Measurements from ENCODE around the gene TRAPPC3L.

Gene TRAPPC3L

DNA sequence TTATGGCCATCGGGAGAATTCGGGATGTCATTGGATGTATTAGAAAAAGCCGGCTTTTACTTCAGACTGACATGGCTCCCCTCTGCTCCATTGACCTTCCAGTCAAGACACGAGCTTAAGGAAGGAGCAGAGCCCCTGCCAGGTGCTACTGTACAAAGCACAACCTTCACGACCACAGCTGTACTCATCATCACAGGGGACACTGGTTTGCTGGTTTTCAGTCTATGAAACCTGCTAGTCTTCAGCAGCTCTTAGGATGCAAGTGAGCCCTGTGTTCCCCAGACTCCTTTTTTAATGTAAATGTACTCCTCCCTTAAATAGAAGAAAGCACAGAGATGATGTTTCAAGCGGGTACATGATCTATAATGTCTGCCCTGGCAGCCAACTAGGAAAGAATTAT lies 1.9 kb upstream of the TRAPPC3L start:
- ATAC-seq, result no peak
- TF ChIP-seq CSDC2 (CRISPR knock-in tag; IDR thresholded peaks at IDR 0.05) (no peak), ARNTL (CRISPR knock-in tag; IDR thresholded peaks at IDR 0.05; ENCODE audit: borderline replicate concordance, low read depth) (no peak), TOX (CRISPR knock-in tag; IDR thresholded peaks at IDR 0.05; ENCODE audit: borderline replicate concordance) (no peak), GLIS3 (CRISPR knock-in tag; IDR thresholded peaks at IDR 0.05) (no peak), ZNF8 (CRISPR knock-in tag; IDR thresholded peaks at IDR 0.05) (no peak), ZFP3 (CRISPR knock-in tag; IDR thresholded peaks at IDR 0.05) (no peak), ZFP30 (CRISPR knock-in tag; IDR thresholded peaks at IDR 0.05) (no peak), ZNF70 (CRISPR knock-in tag; IDR thresholded peaks at IDR 0.05) (no peak), RARB (CRISPR knock-in tag; IDR thresholded peaks at IDR 0.05) (no peak), PPARA (CRISPR knock-in tag; IDR thresholded peaks at IDR 0.05; ENCODE audit: borderline replicate concordance) (no peak), OSR1 (CRISPR knock-in tag; IDR thresholded peaks at IDR 0.05) (no peak), ZNF565 (CRISPR knock-in tag; conservative IDR thresholded peaks at IDR 0.05; ENCODE audit: low read depth) (no peak), SNAI2 (CRISPR knock-in tag; IDR thresholded peaks at IDR 0.05) (no peak), TCF4 (CRISPR knock-in tag; IDR thresholded peaks at IDR 0.05; ENCODE audit: borderline replicate concordance) (no peak)
- TF ChIP-seq, protein P1, sequence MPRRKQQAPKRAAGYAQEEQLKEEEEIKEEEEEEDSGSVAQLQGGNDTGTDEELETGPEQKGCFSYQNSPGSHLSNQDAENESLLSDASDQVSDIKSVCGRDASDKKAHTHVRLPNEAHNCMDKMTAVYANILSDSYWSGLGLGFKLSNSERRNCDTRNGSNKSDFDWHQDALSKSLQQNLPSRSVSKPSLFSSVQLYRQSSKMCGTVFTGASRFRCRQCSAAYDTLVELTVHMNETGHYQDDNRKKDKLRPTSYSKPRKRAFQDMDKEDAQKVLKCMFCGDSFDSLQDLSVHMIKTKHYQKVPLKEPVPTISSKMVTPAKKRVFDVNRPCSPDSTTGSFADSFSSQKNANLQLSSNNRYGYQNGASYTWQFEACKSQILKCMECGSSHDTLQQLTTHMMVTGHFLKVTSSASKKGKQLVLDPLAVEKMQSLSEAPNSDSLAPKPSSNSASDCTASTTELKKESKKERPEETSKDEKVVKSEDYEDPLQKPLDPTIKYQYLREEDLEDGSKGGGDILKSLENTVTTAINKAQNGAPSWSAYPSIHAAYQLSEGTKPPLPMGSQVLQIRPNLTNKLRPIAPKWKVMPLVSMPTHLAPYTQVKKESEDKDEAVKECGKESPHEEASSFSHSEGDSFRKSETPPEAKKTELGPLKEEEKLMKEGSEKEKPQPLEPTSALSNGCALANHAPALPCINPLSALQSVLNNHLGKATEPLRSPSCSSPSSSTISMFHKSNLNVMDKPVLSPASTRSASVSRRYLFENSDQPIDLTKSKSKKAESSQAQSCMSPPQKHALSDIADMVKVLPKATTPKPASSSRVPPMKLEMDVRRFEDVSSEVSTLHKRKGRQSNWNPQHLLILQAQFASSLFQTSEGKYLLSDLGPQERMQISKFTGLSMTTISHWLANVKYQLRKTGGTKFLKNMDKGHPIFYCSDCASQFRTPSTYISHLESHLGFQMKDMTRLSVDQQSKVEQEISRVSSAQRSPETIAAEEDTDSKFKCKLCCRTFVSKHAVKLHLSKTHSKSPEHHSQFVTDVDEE (CRISPR knock-in tag; IDR thresholded peaks at IDR 0.05), result no peak
- TF ChIP-seq, protein P2, sequence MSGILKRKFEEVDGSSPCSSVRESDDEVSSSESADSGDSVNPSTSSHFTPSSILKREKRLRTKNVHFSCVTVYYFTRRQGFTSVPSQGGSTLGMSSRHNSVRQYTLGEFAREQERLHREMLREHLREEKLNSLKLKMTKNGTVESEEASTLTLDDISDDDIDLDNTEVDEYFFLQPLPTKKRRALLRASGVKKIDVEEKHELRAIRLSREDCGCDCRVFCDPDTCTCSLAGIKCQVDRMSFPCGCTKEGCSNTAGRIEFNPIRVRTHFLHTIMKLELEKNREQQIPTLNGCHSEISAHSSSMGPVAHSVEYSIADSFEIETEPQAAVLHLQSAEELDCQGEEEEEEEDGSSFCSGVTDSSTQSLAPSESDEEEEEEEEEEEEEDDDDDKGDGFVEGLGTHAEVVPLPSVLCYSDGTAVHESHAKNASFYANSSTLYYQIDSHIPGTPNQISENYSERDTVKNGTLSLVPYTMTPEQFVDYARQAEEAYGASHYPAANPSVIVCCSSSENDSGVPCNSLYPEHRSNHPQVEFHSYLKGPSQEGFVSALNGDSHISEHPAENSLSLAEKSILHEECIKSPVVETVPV (CRISPR knock-in tag; IDR thresholded peaks at IDR 0.05), result no peak
- TF ChIP-seq, protein P3, sequence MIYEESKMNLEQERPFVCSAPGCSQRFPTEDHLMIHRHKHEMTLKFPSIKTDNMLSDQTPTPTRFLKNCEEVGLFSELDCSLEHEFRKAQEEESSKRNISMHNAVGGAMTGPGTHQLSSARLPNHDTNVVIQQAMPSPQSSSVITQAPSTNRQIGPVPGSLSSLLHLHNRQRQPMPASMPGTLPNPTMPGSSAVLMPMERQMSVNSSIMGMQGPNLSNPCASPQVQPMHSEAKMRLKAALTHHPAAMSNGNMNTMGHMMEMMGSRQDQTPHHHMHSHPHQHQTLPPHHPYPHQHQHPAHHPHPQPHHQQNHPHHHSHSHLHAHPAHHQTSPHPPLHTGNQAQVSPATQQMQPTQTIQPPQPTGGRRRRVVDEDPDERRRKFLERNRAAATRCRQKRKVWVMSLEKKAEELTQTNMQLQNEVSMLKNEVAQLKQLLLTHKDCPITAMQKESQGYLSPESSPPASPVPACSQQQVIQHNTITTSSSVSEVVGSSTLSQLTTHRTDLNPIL (CRISPR knock-in tag; IDR thresholded peaks at IDR 0.05; ENCODE audit: low read depth), result no peak

DNA sequence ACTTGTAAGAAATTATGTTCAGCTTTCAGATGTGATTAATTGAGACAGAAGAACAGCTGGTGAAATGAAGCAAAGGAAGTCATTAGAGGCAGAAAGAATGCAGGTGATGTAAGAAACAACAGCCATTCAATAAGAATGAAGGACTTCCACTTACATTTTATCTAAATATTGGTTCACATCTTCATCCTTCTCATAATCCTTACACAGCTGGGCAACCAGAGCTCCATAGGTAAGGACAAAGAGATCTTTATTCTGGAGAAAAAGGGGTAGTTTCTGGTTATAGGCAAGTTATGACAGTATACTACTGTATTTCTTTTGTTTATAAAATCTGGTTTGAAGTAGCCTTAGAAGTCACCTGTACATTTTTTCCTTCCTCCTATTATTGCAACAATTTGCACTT lies 2.3 kb downstream of the TRAPPC3L start:
- TF ChIP-seq OSR1 (CRISPR knock-in tag; IDR thresholded peaks at IDR 0.05) (no peak), TOX (CRISPR knock-in tag; IDR thresholded peaks at IDR 0.05; ENCODE audit: borderline replicate concordance) (no peak), ZNF8 (CRISPR knock-in tag; IDR thresholded peaks at IDR 0.05) (no peak), RARB (CRISPR knock-in tag; IDR thresholded peaks at IDR 0.05) (no peak), CSDC2 (CRISPR knock-in tag; IDR thresholded peaks at IDR 0.05) (no peak), ZFP3 (CRISPR knock-in tag; IDR thresholded peaks at IDR 0.05) (no peak)
- TF ChIP-seq, protein P3 (CRISPR knock-in tag; IDR thresholded peaks at IDR 0.05; ENCODE audit: low read depth), result no peak
- TF ChIP-seq, protein P2 (CRISPR knock-in tag; IDR thresholded peaks at IDR 0.05), result no peak
- no peak for ATAC-seq

DNA sequence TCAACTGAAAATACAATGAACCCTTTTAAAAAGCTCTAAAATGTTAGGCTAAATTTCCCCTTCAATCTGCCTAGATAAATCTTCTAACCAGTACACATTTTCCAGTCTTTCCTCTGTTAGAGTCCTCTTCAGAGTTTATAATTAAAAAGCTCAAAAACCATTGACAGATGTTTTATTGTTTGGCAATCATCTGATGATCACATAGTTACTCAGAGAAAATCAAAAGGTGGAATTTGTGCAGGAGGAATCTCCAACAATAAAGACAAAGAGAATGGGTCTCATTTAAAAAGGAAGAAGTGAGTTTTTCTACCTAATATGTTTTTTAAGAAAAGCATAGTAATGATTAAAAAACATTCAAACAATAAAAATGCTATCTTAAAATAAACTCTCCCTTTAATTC lies 3.1 kb downstream of the TRAPPC3L start:
- no peak for ATAC-seq
- TF ChIP-seq BACH2 (CRISPR knock-in tag; IDR thresholded peaks at IDR 0.05; ENCODE audit: borderline replicate concordance), result no peak
- TF ChIP-seq TOX (CRISPR knock-in tag; IDR thresholded peaks at IDR 0.05; ENCODE audit: borderline replicate concordance), result no peak
- no peak for TF ChIP-seq ZC3H10 (CRISPR knock-in tag; IDR thresholded peaks at IDR 0.05)
- TF ChIP-seq, protein P1 (CRISPR knock-in tag; IDR thresholded peaks at IDR 0.05), result no peak
- TF ChIP-seq ZFP3 (CRISPR knock-in tag; IDR thresholded peaks at IDR 0.05), result no peak
- TF ChIP-seq, protein P4, sequence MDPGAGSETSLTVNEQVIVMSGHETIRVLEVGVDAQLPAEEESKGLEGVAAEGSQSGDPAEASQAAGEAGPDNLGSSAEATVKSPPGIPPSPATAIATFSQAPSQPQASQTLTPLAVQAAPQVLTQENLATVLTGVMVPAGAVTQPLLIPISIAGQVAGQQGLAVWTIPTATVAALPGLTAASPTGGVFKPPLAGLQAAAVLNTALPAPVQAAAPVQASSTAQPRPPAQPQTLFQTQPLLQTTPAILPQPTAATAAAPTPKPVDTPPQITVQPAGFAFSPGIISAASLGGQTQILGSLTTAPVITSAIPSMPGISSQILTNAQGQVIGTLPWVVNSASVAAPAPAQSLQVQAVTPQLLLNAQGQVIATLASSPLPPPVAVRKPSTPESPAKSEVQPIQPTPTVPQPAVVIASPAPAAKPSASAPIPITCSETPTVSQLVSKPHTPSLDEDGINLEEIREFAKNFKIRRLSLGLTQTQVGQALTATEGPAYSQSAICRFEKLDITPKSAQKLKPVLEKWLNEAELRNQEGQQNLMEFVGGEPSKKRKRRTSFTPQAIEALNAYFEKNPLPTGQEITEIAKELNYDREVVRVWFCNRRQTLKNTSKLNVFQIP (CRISPR knock-in tag; IDR thresholded peaks at IDR 0.05; ENCODE audit: borderline replicate concordance, low read depth), result no peak
- no peak for TF ChIP-seq ARNTL (CRISPR knock-in tag; IDR thresholded peaks at IDR 0.05; ENCODE audit: borderline replicate concordance, low read depth)
- TF ChIP-seq, protein P5, sequence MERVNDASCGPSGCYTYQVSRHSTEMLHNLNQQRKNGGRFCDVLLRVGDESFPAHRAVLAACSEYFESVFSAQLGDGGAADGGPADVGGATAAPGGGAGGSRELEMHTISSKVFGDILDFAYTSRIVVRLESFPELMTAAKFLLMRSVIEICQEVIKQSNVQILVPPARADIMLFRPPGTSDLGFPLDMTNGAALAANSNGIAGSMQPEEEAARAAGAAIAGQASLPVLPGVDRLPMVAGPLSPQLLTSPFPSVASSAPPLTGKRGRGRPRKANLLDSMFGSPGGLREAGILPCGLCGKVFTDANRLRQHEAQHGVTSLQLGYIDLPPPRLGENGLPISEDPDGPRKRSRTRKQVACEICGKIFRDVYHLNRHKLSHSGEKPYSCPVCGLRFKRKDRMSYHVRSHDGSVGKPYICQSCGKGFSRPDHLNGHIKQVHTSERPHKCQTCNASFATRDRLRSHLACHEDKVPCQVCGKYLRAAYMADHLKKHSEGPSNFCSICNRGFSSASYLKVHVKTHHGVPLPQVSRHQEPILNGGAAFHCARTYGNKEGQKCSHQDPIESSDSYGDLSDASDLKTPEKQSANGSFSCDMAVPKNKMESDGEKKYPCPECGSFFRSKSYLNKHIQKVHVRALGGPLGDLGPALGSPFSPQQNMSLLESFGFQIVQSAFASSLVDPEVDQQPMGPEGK (CRISPR knock-in tag; IDR thresholded peaks at IDR 0.05; ENCODE audit: borderline replicate concordance), result no peak
- no peak for TF ChIP-seq RARB (CRISPR knock-in tag; IDR thresholded peaks at IDR 0.05)
